ENCODE data around the gene COX5A.
A peak's percentile ranks its signal among the peaks of the same experiment; 100 is the strongest.
"Not testable (repeated sequence)": the region's sequence is repeated elsewhere in the genome, so short reads cannot be mapped to it uniquely, and the experiment has no call there.

Gene COX5A

GRCh38 chr15:74901612-74902063, 36.2 kb downstream of the COX5A start:
- peak; percentile 29 to 58 for DNase-seq (ENCODE audit: low read depth in 2 of 2)

- no peak for DNase-seq (ENCODE audit: low read depth in 2 of 2)
Observed at GRCh38 chr15:74897300-74897701, 40.6 kb downstream of the COX5A start.

GRCh38 chr15:74896316-74896715, 41.6 kb downstream of the COX5A start:
- DNase-seq (ENCODE audit: low read depth in 2 of 2): no peak

- no peak for DNase-seq (ENCODE audit: low read depth in 2 of 2)
Observed at GRCh38 chr15:74895830-74896229, 42.0 kb downstream of the COX5A start.

GRCh38 chr15:74894383-74894782, 43.5 kb downstream of the COX5A start:
- not testable (repeated sequence) for DNase-seq (ENCODE audit: low read depth in 2 of 2)

- DNase-seq (ENCODE audit: low read depth in 2 of 2): no peak
Observed at GRCh38 chr15:74893627-74894026, 44.2 kb downstream of the COX5A start.

GRCh38 chr15:74892931-74893330, 44.9 kb downstream of the COX5A start:
- no peak for DNase-seq (ENCODE audit: low read depth in 2 of 2)

- DNase-seq (ENCODE audit: low read depth in 2 of 2): no peak
Observed at GRCh38 chr15:74892313-74892712, 45.6 kb downstream of the COX5A start.

GRCh38 chr15:74891469-74891868, 46.4 kb downstream of the COX5A start:
- no peak for DNase-seq (ENCODE audit: low read depth in 2 of 2)

GRCh38 chr15:74890665-74890960, 47.3 kb downstream of the COX5A start:
- no peak for DNase-seq (ENCODE audit: low read depth in 2 of 2)

- DNase-seq (ENCODE audit: low read depth in 2 of 2): peak; percentile 74 to 82
Observed at GRCh38 chr15:74889883-74890664, 47.8 kb downstream of the COX5A start, which contains the start of gene MPI. MPI (plus strand) TSS chr15:74890042; CDS start chr15:74890074, 32 bp downstream.

GRCh38 chr15:74889390-74889882, 48.4 kb downstream of the COX5A start:
- DNase-seq (ENCODE audit: low read depth in 2 of 2): no peak

GRCh38 chr15:74888716-74889115, 49.2 kb downstream of the COX5A start:
- DNase-seq (ENCODE audit: low read depth in 2 of 2): no peak

GRCh38 chr15:74887537-74888193, 50.2 kb downstream of the COX5A start:
- DNase-seq (ENCODE audit: low read depth in 2 of 2): not testable (repeated sequence)

GRCh38 chr15:74885461-74885860, 52.4 kb downstream of the COX5A start:
- no peak for DNase-seq (ENCODE audit: low read depth in 2 of 2)

- no peak for DNase-seq (ENCODE audit: low read depth in 2 of 2)
Observed at GRCh38 chr15:74884428-74885223, 53.2 kb downstream of the COX5A start.

- DNase-seq (ENCODE audit: low read depth in 2 of 2): no peak
Observed at GRCh38 chr15:74882528-74882927, 55.3 kb downstream of the COX5A start.

GRCh38 chr15:74878273-74878672, 59.6 kb downstream of the COX5A start:
- DNase-seq (ENCODE audit: low read depth in 2 of 2): no peak

GRCh38 chr15:74873756-74874424, 64.0 kb downstream of the COX5A start:
- no peak for DNase-seq (ENCODE audit: low read depth in 2 of 2)

- DNase-seq (ENCODE audit: low read depth in 2 of 2): peak; percentile 77 to 79
Observed at GRCh38 chr15:74873036-74873755, 64.7 kb downstream of the COX5A start, which contains the start of gene SCAMP2. SCAMP2 (minus strand) TSS chr15:74873365; CDS start chr15:74873255, 110 bp downstream.

GRCh38 chr15:74872702-74873035, 65.2 kb downstream of the COX5A start:
- no peak for DNase-seq (ENCODE audit: low read depth in 2 of 2)
